ENCODE results near the gene CCSER1.
"Not testable (repeated sequence)": the region's sequence is repeated elsewhere in the genome, so short reads cannot be mapped to it uniquely, and the experiment has no call there.

CCSER1 gene

DNA sequence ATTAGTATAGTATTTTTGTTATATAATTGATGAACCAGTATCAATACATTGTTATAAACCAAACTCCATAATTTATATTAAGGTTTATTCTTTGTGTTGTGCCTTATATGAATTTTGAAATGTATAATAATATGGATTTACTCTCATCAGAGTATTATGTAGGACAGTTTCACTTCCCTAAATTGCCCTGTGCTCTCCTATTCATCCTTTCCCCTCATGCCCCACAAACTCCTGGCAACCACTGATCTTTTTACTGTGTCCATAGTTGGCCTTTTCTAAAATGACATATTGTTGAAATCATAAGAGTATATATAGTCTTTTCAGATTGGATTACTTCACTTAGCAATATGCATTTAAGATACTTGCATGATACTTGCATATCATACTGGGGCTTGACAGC lies 1218.4 kb downstream of the CCSER1 start:
- no peak for DNase-seq (ENCODE audit: low spot score)
- TF ChIP-seq, protein P1, sequence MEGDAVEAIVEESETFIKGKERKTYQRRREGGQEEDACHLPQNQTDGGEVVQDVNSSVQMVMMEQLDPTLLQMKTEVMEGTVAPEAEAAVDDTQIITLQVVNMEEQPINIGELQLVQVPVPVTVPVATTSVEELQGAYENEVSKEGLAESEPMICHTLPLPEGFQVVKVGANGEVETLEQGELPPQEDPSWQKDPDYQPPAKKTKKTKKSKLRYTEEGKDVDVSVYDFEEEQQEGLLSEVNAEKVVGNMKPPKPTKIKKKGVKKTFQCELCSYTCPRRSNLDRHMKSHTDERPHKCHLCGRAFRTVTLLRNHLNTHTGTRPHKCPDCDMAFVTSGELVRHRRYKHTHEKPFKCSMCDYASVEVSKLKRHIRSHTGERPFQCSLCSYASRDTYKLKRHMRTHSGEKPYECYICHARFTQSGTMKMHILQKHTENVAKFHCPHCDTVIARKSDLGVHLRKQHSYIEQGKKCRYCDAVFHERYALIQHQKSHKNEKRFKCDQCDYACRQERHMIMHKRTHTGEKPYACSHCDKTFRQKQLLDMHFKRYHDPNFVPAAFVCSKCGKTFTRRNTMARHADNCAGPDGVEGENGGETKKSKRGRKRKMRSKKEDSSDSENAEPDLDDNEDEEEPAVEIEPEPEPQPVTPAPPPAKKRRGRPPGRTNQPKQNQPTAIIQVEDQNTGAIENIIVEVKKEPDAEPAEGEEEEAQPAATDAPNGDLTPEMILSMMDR (IDR thresholded peaks at IDR 0.05; ENCODE audit: extremely low read depth, missing control alignments), result no peak

DNA sequence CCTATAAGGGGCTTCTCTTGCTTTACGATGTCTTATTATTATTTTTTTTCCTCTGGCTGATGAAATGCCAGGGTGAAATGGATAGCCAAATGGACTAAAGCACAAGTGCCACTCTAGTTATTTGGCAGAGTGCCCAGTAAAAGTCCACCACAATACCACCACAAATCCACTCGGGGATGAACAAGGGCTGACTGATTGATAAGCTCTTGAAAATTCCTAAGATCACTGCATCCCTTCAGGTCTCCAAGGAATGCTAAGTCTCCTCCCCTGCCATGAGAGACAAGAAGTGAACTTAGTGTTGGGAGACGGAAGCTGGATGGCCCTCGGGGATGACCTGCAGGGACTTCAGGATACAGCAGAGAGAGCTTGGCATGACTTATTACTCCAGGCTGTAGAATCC lies 1229.3 kb downstream of the CCSER1 start:
- DNase-seq (ENCODE audit: low spot score), result not testable (repeated sequence)

DNA sequence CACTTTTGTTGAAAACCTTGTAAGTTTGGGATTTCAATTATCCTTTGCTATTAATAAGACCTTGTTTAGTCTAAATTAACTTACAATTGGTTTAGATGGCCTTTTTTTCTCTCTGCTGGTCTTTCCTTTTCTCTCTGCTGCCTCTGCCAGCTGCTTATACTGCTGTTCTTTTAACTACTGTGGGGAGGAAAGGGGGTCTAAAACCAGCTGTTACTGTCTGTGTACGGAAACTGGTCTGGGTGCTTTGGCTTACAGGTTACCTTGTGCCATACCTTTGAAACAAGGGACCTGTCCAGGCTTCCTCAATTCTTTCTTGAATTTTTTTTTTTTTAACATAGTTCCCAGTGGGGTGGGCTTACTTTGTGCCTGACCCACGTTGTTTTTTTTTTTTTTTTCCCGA lies 1230.8 kb downstream of the CCSER1 start:
- DNase-seq (ENCODE audit: low spot score), result not testable (repeated sequence)

DNA sequence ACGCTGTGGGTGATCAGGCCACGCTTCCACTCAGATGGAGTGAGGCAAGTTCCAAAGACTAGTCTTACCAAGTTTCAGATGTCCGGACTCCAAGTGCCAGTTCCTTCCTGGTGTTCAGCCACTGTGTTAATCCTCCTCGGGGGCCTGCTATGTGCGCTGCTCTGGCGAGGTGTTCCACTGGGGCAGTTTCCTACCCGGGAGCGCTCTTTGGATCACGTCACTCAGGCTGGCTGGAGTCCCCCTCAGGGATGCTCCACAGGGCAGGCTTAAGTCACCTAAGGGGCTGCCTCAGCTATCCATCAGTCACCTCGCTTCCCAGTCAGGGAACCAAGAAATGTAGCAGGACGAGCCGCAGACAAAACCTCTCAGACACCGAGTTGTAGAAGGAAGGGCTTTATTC lies 1231.4 kb downstream of the CCSER1 start:
- DNase-seq (ENCODE audit: low spot score), result not testable (repeated sequence)

DNA sequence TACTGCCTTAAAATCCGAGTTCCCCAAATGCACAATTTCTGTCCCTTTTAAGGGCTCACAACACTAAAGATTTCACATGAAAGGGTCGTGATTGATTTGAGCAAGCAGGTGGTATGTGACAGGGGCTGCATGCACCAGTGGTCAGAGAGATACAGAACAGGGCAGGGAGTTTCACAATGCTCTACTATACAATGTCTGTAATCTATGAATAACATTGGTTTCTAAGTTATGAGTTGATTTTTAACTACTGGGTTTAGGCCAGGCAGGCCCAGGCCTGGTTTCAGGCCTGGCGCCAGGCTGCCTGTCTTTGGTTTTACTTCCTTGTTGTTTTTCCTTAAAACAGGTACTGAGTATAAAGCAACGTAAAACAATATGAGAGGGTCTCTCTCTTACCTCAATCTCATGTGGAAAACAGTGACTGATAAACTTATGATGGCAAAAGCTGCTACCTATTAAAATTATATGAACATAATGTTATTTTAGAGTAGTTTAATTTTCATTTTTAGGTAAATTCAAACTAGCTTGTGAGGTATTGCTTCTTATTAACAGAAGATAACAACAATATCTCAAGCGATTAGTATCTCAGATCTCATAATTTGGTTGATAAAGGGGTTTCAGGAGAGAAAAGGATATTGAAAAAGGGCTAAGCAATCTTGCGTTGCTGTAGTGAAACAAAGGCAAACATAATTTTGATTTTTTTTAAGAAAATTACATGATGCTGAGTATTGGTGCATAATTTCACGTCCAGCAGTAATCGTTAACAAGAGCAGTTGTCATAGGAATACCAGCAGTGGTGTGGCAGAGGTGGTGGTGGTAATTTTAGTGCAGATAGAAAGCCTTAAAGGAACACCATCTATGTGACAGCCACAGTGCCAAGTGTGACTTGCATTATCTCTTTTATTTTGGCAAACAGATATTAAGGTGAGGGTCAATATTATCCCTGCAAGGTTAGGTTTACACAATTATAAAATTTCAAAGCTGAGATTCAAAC lies 1232.1 kb downstream of the CCSER1 start:
- DNase-seq (ENCODE audit: low spot score), result no peak
- TF ChIP-seq, protein P1 (IDR thresholded peaks at IDR 0.05; ENCODE audit: extremely low read depth, missing control alignments), result no peak

DNA sequence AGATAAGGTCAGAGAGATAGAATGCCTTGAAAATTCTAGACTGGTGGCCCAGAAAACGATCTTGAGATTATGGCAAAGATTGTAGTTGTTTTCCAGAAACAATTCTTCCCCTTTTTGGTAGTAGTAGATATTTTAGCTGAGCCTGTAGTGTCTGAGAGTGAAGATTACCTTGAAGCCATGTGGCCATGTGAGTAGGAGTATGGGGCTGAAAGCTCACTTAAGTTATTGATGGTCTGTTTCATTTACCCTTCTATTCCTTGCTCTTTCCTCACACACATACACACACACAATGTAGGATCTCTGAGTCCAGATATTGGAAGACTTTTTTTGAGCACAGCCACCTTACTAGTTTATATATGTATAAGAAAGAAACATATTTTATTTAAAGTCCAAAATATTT lies 1234.9 kb downstream of the CCSER1 start:
- TF ChIP-seq, protein P1 (IDR thresholded peaks at IDR 0.05; ENCODE audit: extremely low read depth, missing control alignments), result no peak
- DNase-seq (ENCODE audit: low spot score), result no peak

GRCh38 chr4:91366554-91366953 lies 1239.4 kb downstream of the CCSER1 start:
- DNase-seq (ENCODE audit: low spot score), result no peak
- TF ChIP-seq, protein P1 (IDR thresholded peaks at IDR 0.05; ENCODE audit: extremely low read depth, missing control alignments), result no peak

DNA sequence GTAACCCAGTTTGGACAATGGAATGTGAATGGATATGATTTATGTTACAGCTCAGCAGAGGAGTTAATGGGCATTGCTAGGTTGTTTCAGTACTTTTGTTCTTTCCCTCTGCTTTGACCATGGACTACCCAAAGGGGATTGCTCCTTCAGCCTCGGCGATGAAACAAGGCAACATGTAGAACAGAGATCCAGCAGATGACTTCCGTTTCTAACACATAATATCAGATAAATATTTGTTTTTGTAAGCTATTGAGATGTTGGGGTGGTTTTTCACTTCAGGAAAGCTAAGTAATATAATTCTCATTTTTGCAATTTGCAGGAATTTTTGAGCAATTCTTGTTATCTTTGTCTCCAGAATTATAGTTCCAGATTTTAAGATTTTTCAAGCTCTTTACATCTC lies 1241.9 kb downstream of the CCSER1 start:
- DNase-seq (ENCODE audit: low spot score), result no peak
- TF ChIP-seq, protein P1 (IDR thresholded peaks at IDR 0.05; ENCODE audit: extremely low read depth, missing control alignments), result no peak

DNA sequence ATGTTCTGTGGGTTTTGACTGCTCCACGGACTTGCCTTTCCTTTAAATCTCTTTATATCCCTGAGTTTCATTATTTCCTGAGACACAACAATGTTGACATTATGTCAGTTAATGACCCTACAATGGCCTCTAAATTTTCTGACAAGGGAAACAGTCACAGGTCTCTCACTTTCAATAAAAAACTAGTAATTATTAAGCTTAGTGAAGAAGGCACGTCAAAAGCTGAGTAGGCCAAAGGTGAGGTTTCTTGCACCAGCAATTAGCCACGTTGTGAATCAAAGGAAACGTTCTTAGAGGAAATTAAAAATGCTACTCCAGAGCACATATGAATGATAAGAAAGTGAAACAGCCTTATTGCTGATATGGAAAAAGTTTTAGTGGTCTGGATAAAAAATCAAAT lies 1246.4 kb downstream of the CCSER1 start:
- TF ChIP-seq, protein P1 (IDR thresholded peaks at IDR 0.05; ENCODE audit: extremely low read depth, missing control alignments), result no peak
- no peak for DNase-seq (ENCODE audit: low spot score)

DNA sequence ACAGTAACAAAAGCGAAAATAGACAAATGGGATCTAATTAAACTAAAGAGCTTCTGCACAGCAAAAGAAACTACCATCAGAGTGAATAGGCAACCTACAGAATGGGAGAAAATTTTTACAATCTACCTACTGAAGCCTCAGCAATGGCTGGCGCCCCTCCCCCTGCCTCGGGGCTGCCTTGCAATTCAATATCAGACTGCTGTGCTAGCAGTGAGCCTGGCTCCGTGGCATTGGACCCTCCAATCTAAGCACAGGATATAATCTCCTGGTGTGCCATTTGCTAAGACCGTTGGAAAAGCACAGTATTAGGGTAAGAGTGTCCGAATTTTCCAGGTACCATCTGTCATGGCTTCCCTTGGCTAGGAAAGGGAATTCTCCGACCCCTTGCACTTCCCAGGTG lies 1278.2 kb downstream of the CCSER1 start:
- DNase-seq (ENCODE audit: low spot score), result not testable (repeated sequence)
